ENCODE data around the gene SLC28A2.
"Not testable (repeated sequence)": the region's sequence is repeated elsewhere in the genome, so short reads cannot be mapped to it uniquely, and the experiment has no call there.

SLC28A2 gene

GRCh38 chr15:45251888-45252287 is at the start of gene SLC28A2:
Gene SLC28A2 (plus strand): TSS chr15:45252234. CDS start chr15:45253216, 982 bp downstream.
- DNase-seq, result no peak

DNA sequence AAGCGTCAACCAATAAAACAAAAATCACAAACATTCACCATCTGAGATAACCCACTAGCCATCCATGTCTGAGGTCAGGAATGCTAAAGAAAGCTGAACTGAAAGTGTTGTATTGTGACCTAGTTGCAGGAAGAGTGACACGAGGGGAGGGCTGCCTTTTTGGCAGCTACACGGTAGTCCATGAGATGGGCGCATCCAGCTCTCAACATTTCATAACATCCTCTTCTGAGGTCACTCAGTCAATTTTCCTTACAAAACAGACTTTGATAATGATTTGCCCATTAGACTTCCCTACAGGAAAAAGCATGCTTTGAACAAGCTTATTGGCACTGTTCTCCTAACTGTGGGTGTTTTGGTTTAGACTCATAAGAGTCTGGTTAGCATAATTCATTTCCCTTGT is 48.9 kb upstream of the SLC28A2 start:
- no peak for DNase-seq

- no peak for DNase-seq
These were observed 46.8 kb upstream of the SLC28A2 start for GRCh38 chr15:45205192-45205591.

DNA sequence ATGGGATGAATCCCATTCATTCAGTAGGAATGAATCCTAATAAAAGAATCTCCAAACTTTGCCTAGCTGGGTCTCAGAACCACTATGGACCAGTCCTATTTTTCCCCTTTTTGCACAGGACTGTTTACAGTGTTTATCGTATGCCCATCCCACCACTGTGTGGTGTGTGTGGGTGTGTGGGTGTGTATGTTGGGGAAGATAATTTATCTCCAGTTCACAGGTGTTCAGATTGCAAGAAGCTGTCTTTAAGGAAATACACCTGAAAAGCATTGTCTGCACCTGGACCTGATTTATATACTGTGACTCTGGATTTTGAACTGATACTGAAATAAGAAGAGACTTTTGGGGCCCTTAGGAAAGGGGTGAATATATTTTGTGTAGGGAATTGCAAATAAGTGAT is 39.5 kb upstream of the SLC28A2 start:
- DNase-seq, result no peak

DNA sequence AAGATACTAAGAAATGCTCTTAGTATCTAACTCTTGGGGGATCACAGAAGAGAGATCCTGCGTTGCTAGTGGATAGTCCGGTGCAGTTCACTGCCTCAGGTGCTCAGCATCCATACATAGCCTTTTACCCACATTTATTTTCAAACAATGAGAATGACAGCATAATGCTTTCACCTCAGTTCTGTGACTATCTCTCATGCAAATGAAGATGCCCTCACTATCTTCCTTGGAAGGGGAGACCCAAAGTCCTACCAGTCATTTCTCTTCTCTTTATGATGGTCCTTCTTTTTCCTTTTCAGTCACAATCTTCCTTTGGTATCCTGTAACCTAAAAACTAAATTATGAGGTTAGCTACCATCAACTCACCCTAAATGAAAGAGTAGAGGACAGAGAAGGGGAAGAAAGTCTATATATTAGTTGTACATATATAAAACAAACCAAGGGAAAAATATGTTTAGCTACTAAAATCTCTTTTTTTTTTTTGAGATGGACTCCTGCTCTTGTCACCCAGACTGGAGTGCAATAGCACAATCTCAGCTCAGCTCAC is 30.9 kb upstream of the SLC28A2 start:
- no peak for DNase-seq

GRCh38 chr15:45221967-45222366 is 30.1 kb upstream of the SLC28A2 start:
- no peak for DNase-seq

GRCh38 chr15:45224621-45225217 is 27.3 kb upstream of the SLC28A2 start:
- no peak for DNase-seq

DNA sequence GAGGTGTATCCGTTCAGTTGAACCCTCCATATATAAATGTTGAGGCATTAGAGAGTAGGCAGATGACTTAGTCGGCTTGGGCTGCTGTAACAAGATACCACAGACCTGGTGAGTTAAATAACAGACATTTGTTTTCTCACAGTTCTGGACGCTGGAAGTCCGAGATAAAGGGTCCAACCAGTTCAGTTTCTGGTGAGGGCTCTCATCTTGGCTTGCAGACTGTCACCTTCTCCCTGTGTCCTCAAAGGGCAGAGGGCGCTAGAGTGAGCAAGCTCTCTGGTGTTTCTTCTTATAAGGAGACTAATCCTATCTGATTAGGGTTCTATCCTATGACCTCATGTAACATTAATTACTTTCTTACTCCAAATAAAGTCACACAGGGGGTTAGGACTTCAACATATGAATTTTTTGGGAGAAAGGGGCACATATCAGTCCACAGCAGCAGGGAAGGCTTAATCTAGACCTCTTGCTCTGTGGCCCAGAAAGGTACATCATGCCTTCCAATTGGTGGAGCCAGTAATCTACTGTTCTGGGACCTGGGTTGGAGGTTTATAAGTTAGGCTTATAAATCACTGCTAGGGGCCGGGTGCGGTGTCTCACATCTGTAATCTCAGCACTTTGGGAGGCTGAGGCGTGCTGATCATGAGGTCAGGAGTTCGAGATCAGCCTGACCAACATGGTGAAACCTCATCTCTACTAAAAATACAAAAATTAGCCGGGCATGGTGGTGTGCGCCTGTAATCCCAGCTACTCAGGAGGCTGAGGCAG is 26.3 kb upstream of the SLC28A2 start:
- no peak for DNase-seq

DNA sequence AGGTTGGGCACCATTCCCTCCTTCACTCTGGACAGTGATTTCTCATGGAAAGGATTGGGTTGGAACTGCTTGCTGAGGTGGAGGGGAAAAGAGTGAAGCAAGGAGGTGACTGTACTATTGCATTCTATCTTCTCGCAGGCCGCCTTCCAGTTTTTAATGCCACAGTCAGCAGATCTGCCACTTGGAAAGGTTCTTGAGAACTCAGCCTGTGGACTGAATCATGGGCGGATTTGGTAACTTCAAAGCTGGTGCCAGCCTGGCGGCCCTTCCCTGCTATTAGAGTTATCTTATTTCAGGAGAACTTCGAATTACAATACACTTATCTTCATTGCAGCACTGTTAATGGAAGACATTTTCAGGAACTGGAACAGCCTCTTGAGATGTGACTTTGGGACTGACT is 23.1 kb upstream of the SLC28A2 start:
- no peak for DNase-seq

GRCh38 chr15:45230245-45230965 is 21.6 kb upstream of the SLC28A2 start:
- no peak for DNase-seq

GRCh38 chr15:45231132-45231531 is 20.9 kb upstream of the SLC28A2 start:
- DNase-seq, result no peak

DNA sequence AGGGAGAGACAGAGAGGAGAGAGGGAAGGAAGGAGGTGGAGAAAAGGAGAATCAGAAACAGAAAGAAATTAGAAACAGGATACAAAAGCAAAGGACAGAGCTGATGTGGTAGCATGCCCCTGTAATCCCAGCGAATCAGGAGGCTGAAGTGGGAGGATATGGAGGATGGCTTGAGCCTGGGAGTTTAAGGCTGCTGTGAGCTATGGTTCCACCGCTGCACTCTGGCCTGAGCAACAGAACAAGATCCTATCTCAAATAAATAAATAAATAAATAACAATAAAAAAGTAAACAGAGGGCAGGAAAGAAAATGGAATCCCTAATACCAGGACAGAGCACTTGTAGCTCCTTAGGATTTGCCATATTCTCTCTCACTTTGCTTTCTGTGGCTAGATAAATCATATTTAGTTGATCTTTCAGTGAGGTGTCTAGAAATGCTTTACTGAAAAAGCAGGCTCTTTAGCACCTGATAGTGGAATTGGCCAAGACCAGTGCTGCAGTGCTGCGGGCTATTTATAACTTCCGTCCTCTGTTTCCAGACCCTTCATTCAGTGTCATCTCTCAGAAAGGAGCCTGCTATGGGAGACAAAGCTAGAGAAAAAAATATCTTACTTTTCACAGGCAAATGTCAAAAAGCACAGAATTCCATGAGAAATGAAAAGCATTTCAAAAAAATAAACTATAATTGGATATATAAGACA is 20.0 kb upstream of the SLC28A2 start:
- DNase-seq, result no peak

DNA sequence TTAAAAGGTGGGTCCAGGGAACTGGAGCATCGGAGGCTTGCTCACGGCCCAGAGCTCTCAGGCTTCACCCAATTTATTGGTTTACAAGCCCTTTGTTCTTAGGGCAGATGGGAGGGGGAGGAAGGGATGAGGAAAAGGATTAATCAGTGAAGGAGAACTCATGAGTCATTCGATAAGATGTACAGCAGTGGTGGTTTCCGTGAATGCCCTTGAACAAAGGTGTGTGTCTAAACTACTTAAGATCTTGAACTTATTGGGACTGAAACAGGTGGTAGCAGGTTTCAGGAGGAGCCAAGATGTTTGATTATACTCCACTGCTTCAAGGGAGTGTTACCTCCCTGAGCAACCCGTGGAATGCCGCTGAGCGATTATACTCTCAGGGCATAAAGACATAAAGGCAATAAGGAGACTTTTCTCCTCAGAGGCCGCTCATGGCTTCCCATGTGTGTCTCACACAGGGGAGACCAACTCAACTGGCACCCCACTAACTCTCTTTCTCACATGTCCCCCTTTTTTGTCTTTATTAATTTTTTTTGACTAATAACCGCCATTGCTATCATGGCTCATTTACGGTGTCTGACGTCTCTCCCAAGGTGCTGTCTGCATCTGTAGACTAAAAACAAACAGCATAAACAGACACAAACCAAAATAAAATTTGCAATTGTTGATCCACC is 17.3 kb upstream of the SLC28A2 start:
- DNase-seq, result no peak

- DNase-seq, result not testable (repeated sequence)
These were observed 15.2 kb upstream of the SLC28A2 start for GRCh38 chr15:45236806-45237205.

DNA sequence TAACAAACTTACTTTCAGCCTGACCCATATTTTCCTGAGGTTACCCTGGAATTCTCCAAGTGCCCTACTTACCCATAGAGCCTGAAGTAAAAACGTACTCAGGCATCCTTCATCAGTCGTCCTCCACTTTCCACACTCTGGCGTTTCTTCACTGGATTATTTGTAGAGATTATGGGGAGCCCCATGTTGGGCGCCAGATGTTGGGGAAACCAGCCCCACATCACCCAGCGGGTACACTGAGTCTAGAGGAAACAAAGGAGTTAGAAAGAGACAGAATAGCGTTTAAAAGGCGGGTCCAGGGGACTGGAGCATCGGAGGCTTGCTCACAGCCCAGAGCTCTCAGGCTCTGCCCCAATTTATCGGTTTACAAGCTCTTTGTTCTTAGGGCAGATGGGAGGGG is 9.7 kb upstream of the SLC28A2 start:
- DNase-seq, result no peak

GRCh38 chr15:45249125-45249780 is 2.8 kb upstream of the SLC28A2 start:
- no peak for DNase-seq

GRCh38 chr15:45253330-45253729 is 1.3 kb downstream of the SLC28A2 start:
- no peak for DNase-seq

GRCh38 chr15:45254405-45254804 is 2.4 kb downstream of the SLC28A2 start:
- no peak for DNase-seq

DNA sequence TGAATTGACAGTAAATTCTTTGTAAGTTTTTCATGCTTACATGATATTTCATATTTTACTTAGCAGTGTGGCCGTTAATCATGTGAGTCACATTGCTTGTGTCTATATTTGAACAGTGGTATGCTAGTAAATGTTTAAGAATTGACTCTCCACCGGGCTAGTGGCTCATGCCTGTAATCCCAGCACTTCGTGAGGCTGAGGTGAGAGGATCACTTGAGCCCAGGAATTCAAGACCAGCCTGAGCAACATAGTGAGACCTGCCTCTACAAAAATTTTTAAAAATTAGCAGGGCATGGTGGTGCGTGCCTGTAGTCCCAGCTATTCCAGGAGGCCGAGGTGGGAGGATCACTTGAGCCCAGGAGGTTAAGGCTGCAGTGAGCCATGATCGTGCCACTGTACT is 2.8 kb downstream of the SLC28A2 start:
- DNase-seq, result not testable (repeated sequence)

- DNase-seq, result no peak
These were observed 7.8 kb downstream of the SLC28A2 start for GRCh38 chr15:45259796-45260195.

GRCh38 chr15:45262906-45263461 is 10.9 kb downstream of the SLC28A2 start:
- no peak for DNase-seq

DNA sequence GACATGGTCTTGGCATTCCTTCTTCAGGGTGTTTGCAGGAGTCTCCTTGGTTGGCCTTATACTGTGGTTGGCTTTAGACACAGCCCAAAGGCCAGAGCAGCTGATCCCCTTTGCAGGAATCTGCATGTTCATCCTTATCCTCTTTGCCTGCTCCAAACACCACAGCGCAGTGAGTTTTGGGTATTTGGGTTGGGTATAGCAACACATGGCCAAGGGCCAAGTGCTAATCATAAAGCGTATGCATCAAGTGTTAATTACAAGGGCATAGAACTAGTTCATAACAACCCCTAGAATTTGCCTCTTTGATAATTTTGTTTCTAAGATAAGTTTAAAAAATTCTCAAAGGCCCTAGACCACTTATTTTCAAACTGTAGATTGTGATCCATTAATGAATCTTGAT is 11.8 kb downstream of the SLC28A2 start:
- no peak for DNase-seq

All from NCI-H2107 (cell line).